CD4-positive, alpha-beta memory T cell (primary cell): Measurements from ENCODE around the gene TSEN2. TPM values are rescaled to one million over a fixed set of nuclear protein-coding genes. Genes with fewer than 3 reads are reported as not detected.

Experiments
- CTCF ChIA-PET: fragments of 350-600 bp; sonication (Branson Sonifier 250); formaldehyde crosslinking; loops from one replicate; lab custom pipeline; 2021; ENCODE audit warnings: inconsistent platforms; ENCODE audit not compliant: partially characterized antibody; lab: Charles Lee
- POLR2A ChIA-PET: fragments of 350-600 bp; sonication (Branson Sonifier 250); formaldehyde crosslinking; loops from one replicate; lab custom pipeline; 2021; ENCODE audit not compliant: partially characterized antibody; lab: Charles Lee
- DNase-seq, 5 donors: peaks; one replicate each; pipeline versions ENCODE4 v3.0.0 to v3.0.0-alpha.2; 2020 to 2022; ENCODE audit warnings: mixed read lengths in 1 of 5
- H3K27ac ChIP-seq: one replicate; pipeline ENCODE4 v1.7.0; 2013; ENCODE audit warnings: low read depth, low read length
- H3K27me3 ChIP-seq: 2 replicates; pipeline ENCODE4 v1.7.0; 2013; ENCODE audit warnings: mild to moderate bottlenecking, low read length, moderate library complexity; ENCODE audit not compliant: insufficient read depth
- H3K36me3 ChIP-seq: 2 replicates; pipeline ENCODE4 v1.7.0; 2013; ENCODE audit warnings: mild to moderate bottlenecking, low read length, moderate library complexity; ENCODE audit not compliant: insufficient read depth
- H3K4me1 ChIP-seq: 2 replicates; pipeline ENCODE4 v1.7.0; 2013; ENCODE audit warnings: mild to moderate bottlenecking, low read length, moderate library complexity; ENCODE audit not compliant: insufficient read depth
- H3K4me3 ChIP-seq, 2 donors: one replicate each; pipeline ENCODE4 v1.7.0; 2013; ENCODE audit warnings: low read length in 2 of 2, mild to moderate bottlenecking in 1 of 2
- H3K9me3 ChIP-seq, 2 donors: one replicate each; pipeline ENCODE4 v1.7.0; 2013; ENCODE audit warnings: low read length in 2 of 2, control low read depth in 1 of 2; ENCODE audit not compliant: control insufficient read depth in 1 of 2
- H3K27ac Mint-ChIP-seq, 7 donors: one replicate each; pipeline ENCODE4 v1.8.0; 2020 to 2021; ENCODE audit warnings: mixed read lengths in 7 of 7, mild to moderate bottlenecking in 6 of 7, inconsistent platforms in 3 of 7, moderate library complexity in 3 of 7
- H3K27me3 Mint-ChIP-seq, 2 donors: one replicate each; pipeline ENCODE4 v1.8.0; 2020 to 2021; ENCODE audit warnings: mixed read lengths in 2 of 2
- H3K36me3 Mint-ChIP-seq, 2 donors: one replicate each; pipeline ENCODE4 v1.8.0; 2020 to 2021; ENCODE audit warnings: mixed read lengths in 2 of 2, inconsistent platforms in 1 of 2, mild to moderate bottlenecking in 1 of 2
- H3K4me1 Mint-ChIP-seq, 4 donors: one replicate each; pipeline ENCODE4 v1.8.0; 2020 to 2021; ENCODE audit warnings: mixed read lengths in 4 of 4, mild to moderate bottlenecking in 1 of 4
- H3K4me3 Mint-ChIP-seq, 8 donors: one replicate each; pipeline ENCODE4 v1.8.0; 2020 to 2021; ENCODE audit warnings: mixed read lengths in 8 of 8, mild to moderate bottlenecking in 7 of 8, moderate library complexity in 6 of 8, inconsistent platforms in 3 of 8
- H3K9me3 Mint-ChIP-seq, 8 donors: one replicate each; pipeline ENCODE4 v1.8.0; 2020 to 2021; ENCODE audit warnings: mixed read lengths in 8 of 8, mild to moderate bottlenecking in 5 of 8, inconsistent platforms in 3 of 8, moderate library complexity in 1 of 8
- intact Hi-C: fragments of 100-400 bp; cut with micrococcal nuclease; formaldehyde crosslinking; loops from one replicate; pipeline ENCODE4 v1.15.1; 2023
- polyA plus RNA-seq, 2 donors: library from polyadenylated mRNA; unstranded; fragments of 300-500 nt; fragmentation: Illumina TruSeq; gene quantifications; one replicate each; pipeline ENCODE4 v1.2.3, GENCODE V29; 2021
- total RNA-seq, 2 experiments: library from RNA; stranded (reverse); gene quantifications; one replicate each; pipeline ENCODE4 v1.2.3, GENCODE V29; 2021

Gene TSEN2
- total and polyA plus RNA-seq, 4 experiments from 2014 or later: 11.2 to 19.6 (median 16.2) TPM

DNA sequence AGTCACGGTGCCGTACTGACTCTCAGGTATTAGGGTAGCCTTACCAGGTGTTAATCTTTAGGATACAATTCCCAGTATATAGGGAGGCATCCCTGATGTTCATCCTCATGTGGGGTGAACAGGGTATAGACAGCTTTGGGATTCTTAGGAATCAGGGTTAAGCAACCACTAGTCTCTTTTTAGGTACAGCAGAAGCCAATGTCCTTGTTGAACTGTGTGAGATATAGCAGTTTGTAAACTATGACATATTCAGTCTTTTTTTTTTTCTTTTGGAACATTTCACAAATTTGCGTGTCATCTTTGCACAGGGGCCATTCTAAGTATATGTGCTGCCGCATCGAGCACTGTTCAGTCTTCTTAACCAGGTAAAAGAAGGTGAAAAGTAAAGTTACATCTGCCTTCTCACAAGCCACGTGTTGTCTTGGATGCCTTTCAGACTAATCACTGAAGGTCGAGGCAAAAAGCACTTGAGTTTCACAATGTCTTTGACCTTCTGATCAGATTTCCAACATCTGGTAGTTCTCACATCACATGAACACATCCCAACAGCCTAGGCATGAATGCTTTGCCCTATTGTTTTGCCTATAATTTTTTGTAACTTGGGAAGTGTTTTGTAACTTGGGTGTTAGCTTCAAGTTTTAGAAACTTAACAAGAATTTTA is 17.2 kb downstream of the TSEN2 start:
- Mint-ChIP-seq H3K4me1 (peaks cover 0 to 3% (median 0%) of the 10 kb centered on the region in 4 donors), H3K4me3 (no peak overlapping the region), H3K27me3 (no peaks in the 10 kb centered on the region), H3K36me3 (peaks cover 68 to 75% of the 10 kb centered on the region in 2 donors), H3K27ac (no peak overlapping the region), H3K9me3 (no peaks in the 10 kb centered on the region)
- no peak for DNase-seq
- peaks cover 16% of the 10 kb centered on the region for H3K36me3 ChIP-seq
- no peak overlapping the region for H3K4me3 ChIP-seq
- POLR2A ChIA-PET: no interaction called here
- CTCF ChIA-PET: interaction anchor here (1.0 kb wide), 1 partner anchor 18 kb away, joined by 3 read pairs; the partner anchor contains the start of gene TSEN2
- no peaks in the 10 kb centered on the region for H3K9me3 ChIP-seq
- no peak overlapping the region for H3K27ac ChIP-seq
- no peaks in the 10 kb centered on the region for H3K27me3 ChIP-seq
- H3K4me1 ChIP-seq: no peaks in the 10 kb centered on the region
- intact Hi-C loops: no loop called here

DNA sequence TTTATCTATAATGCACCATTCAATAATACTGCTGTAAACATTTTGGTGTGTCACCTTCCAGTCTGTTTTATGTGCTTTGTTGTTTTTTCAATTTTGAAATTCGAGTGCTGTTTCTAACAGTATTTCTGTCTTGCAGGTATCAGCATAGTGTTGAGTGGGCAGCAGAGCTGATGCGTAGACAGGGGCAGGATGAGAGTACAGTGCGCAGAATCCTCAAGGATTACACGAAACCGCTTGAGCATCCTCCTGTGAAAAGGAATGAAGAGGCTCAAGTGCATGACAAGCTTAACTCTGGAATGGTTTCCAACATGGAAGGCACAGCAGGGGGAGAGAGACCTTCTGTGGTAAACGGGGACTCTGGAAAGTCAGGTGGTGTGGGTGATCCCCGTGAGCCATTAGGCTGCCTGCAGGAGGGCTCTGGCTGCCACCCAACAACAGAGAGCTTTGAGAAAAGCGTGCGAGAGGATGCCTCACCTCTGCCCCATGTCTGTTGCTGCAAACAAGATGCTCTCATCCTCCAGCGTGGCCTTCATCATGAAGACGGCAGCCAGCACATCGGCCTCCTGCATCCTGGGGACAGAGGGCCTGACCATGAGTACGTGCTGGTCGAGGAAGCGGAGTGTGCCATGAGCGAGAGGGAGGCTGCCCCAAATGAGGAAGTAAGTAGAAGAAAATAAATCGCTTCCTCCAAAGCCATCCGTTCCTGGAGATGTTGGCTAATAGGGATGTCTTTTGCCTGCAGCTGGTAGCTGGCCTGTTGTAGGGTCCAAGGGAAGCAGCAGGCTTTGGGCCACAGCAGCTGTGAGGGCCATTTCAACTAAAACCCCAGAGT is 19.1 kb downstream of the TSEN2 start:
- Mint-ChIP-seq H3K9me3 (no peaks in the 10 kb centered on the region), H3K36me3 (peaks cover 61 to 74% of the 10 kb centered on the region in 2 donors), H3K27me3 (no peaks in the 10 kb centered on the region), H3K4me3 (no peak overlapping the region), H3K27ac (no peak overlapping the region), H3K4me1 (no peaks in the 10 kb centered on the region)
- Histone ChIP-seq H3K36me3 (peaks cover 16% of the 10 kb centered on the region), H3K27me3 (no peaks in the 10 kb centered on the region), H3K4me3 (no peak overlapping the region), H3K27ac (no peak overlapping the region), H3K4me1 (no peaks in the 10 kb centered on the region), H3K9me3 (no peaks in the 10 kb centered on the region)
- ChIA-PET CTCF (no interaction called here), POLR2A (interaction anchor here (0.6 kb wide), 1 partner anchor 20 kb away, joined by 3 read pairs; no protein-coding TSS in a partner anchor)
- intact Hi-C loops: no loop called here
- DNase-seq: no peak

DNA sequence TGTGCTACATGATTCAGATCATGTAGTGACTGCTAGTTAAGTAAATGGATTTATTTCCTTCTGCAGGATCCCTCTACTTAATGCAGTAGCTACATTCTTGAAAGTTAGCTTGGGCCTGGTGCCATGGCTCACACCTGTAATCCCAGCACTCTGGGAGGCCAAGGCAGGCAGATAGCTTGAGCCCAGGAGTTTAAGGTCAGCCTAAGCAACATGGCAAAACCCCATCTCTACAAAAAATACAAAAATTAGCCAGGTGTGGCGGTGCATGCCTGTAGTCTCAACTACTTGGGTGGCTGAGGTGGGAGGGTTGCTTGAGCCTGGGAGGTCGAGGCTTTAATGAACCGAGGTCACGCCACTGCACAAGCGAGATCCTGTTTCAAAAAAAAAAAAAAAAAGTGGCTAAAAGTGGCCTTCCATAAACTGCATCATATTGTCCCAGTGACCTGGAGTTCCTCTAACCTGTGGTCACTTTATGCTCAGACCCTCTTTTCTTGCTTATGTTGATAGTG is 22.0 kb downstream of the TSEN2 start:
- Mint-ChIP-seq H3K4me3 (no peak overlapping the region), H3K9me3 (no peaks in the 10 kb centered on the region), H3K27ac (no peak overlapping the region), H3K27me3 (no peaks in the 10 kb centered on the region), H3K36me3 (peaks cover 44 to 59% of the 10 kb centered on the region in 2 donors), H3K4me1 (no peaks in the 10 kb centered on the region)
- DNase-seq: no peak
- CTCF ChIA-PET: interaction anchor here (1.7 kb wide), 1 partner anchor 26 kb away, joined by 4 read pairs; no protein-coding TSS in a partner anchor
- no peak overlapping the region for H3K4me3 ChIP-seq
- no peaks in the 10 kb centered on the region for H3K27me3 ChIP-seq
- H3K27ac ChIP-seq: no peak overlapping the region
- POLR2A ChIA-PET: no interaction called here
- peaks cover 5% of the 10 kb centered on the region for H3K36me3 ChIP-seq
- intact Hi-C loops: no loop called here
- no peaks in the 10 kb centered on the region for H3K4me1 ChIP-seq
- no peaks in the 10 kb centered on the region for H3K9me3 ChIP-seq

DNA sequence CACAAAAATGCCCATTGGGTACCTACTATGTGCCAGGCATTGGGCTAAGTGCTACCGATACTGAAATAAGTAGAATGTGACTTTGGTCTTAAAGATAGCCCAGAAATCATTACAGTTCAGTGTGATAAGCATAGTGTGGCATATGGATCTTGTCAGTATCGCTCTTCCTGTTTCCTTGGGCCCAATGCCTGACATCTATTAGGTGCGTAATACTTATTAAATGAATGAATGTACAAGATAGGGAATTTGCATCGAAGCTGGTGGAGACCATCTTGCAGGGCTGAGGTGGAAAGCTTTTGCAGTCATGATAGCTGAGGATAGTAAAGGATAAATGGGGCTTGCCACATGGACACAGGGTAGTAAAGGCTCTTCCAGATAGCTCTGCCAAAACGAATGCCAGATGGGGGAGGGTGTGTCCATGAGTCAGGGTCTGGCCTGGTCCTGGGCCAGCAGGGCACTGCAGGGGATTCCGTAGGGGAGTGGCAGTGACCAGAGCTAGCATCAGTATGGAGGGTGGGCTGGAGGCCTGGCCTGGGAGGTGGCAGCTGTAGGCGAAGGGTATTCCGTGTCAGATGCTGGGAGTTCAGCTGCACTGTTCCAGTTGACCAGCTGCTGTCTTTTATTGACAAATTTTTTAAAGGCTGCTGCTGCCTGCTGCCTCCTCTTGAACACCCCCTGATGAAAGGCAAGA is 23.5 kb downstream of the TSEN2 start:
- CTCF ChIA-PET: interaction anchor here (1.2 kb wide), 1 partner anchor 101 kb away, joined by 5 read pairs; no protein-coding TSS in a partner anchor

DNA sequence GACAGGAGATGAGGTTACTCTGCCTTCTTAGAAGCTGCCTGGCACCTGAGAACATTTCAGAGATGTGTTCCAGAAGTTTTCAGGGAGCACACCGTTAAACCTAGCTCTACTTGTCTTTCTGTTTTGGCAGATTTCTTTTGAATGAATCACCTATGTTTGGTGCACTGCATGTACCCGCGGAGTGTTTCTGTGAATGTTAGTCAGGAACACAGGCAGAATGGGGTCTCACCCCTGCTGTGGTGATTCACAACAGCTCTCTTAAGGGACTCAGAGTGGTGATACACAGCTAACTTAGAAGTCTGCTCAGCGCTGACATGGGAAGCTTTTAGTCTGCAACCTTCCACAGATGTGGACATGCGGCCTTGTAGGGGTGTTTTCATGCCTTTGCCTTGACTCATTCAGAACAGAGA is 24.0 kb downstream of the TSEN2 start:
- Histone ChIP-seq H3K9me3 (no peaks in the 10 kb centered on the region), H3K36me3 (peaks cover 2% of the 10 kb centered on the region), H3K27ac (no peak overlapping the region), H3K4me3 (no peak overlapping the region), H3K27me3 (no peaks in the 10 kb centered on the region), H3K4me1 (no peaks in the 10 kb centered on the region)
- intact Hi-C loops: no loop called here
- Mint-ChIP-seq H3K27me3 (no peaks in the 10 kb centered on the region), H3K27ac (peak overlapping the region in 1 of 7 donors; percentile 44), H3K4me1 (peaks cover 0 to 3% (median 0%) of the 10 kb centered on the region in 4 donors), H3K4me3 (no peak overlapping the region), H3K9me3 (no peaks in the 10 kb centered on the region), H3K36me3 (peaks cover 32 to 49% of the 10 kb centered on the region in 2 donors)
- ChIA-PET CTCF (interaction anchor here (1.2 kb wide), 1 partner anchor 101 kb away, joined by 5 read pairs; no protein-coding TSS in a partner anchor), POLR2A (interaction anchor here (1.5 kb wide), 1 partner anchor 24 kb away, joined by 5 read pairs; the partner anchor contains the start of gene TSEN2)
- DNase-seq: no peak

More for the DNA sequence above, 23.5 kb downstream of the TSEN2 start:
- intact Hi-C loops: no loop called here
- H3K27me3 Mint-ChIP-seq: no peaks in the 10 kb centered on the region
- no peak overlapping the region for H3K27ac ChIP-seq
- no peaks in the 10 kb centered on the region for H3K27me3 ChIP-seq
- H3K27ac Mint-ChIP-seq: peak overlapping the region in 1 of 7 donors; percentile 24
- H3K4me1 ChIP-seq: no peaks in the 10 kb centered on the region
- peaks cover 36 to 54% of the 10 kb centered on the region in 2 donors for H3K36me3 Mint-ChIP-seq
- H3K4me3 Mint-ChIP-seq: no peak overlapping the region
- no peaks in the 10 kb centered on the region for H3K9me3 Mint-ChIP-seq
- H3K9me3 ChIP-seq: no peaks in the 10 kb centered on the region
- no peak overlapping the region for H3K4me3 ChIP-seq
- POLR2A ChIA-PET: interaction anchor here (1.5 kb wide), 1 partner anchor 24 kb away, joined by 5 read pairs; the partner anchor contains the start of gene TSEN2
- no peak for DNase-seq
- H3K4me1 Mint-ChIP-seq: peaks cover 0 to 3% (median 0%) of the 10 kb centered on the region in 4 donors
- H3K36me3 ChIP-seq: peaks cover 5% of the 10 kb centered on the region

DNA sequence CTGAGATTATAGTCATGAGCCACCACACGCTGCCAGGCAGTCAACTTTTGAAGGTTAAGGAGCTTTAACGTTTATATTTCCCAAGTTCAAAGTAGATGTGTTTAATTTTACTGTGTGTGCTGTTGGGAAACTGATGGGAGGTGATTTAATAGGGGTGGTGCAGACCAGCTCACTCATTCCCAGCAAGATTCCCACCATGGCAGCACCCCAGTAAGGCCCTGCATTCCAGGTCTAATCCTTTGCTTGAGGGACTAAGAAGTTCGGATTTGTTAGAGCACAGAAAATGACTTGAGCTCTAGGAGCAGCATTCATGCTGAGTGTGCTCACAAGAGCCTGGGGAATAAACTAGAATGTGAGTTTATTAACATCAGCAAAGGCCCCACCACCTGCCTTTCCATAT is 25.2 kb downstream of the TSEN2 start:
- Mint-ChIP-seq H3K36me3 (peaks cover 28 to 47% of the 10 kb centered on the region in 2 donors), H3K27ac (no peak overlapping the region), H3K4me1 (peaks cover 0 to 3% (median 0%) of the 10 kb centered on the region in 4 donors), H3K9me3 (no peaks in the 10 kb centered on the region), H3K4me3 (no peak overlapping the region), H3K27me3 (no peaks in the 10 kb centered on the region)
- DNase-seq: no peak
- intact Hi-C loops: no loop called here
- Histone ChIP-seq H3K9me3 (no peaks in the 10 kb centered on the region), H3K27me3 (no peaks in the 10 kb centered on the region), H3K4me1 (no peaks in the 10 kb centered on the region), H3K4me3 (no peak overlapping the region), H3K27ac (no peak overlapping the region), H3K36me3 (no peaks in the 10 kb centered on the region)
- ChIA-PET POLR2A (no interaction called here), CTCF (interaction anchor here (0.5 kb wide), 1 partner anchor 40 kb away, joined by 3 read pairs; no protein-coding TSS in a partner anchor)
